DOHH2 (cell line): ENCODE results near the gene EMILIN3.

ENCODE experiments used
- CTCF ChIP-seq: fragments of 200-600 bp; sonication (generic); IDR thresholded peaks from one replicate; pipeline ENCODE4 v1.5.1; 2014; ENCODE audit warnings: antibody characterized with exemption, mild to moderate bottlenecking, low read depth, low read length; ENCODE audit not compliant: poor library complexity, severe bottlenecking
- EZH2phosphoT487 ChIP-seq: fragments of 200-600 bp; sonication (generic); IDR thresholded peaks from 2 replicates; pipeline ENCODE4 v1.6.1; 2017; ENCODE audit warnings: borderline replicate concordance, mild to moderate bottlenecking, antibody characterized with exemption, low read length, moderate library complexity, mixed read lengths

- TF ChIP-seq EZH2phosphoT487 (no peak), CTCF (no peak)
Observed at GRCh38 chr20:41334036-41334435, 32.6 kb downstream of the EMILIN3 start.
